CD4-positive, alpha-beta T cell (primary cell): Measurements from ENCODE around the gene TENM4. TPM values are rescaled to one million over a fixed set of nuclear protein-coding genes. Genes with fewer than 3 reads are reported as not detected.

Experiments used
- ATAC-seq: fragments of 200-7000 bp; cut with Tn5 transposase; one replicate; pipeline ENCODE4 v1.10.0; 2022; ENCODE audit warnings: mild to moderate bottlenecking; ENCODE audit not compliant: poor library complexity
- CTCF ChIA-PET: fragments of 350-600 bp; sonication (Branson Sonifier 250); formaldehyde crosslinking; loops from one replicate; lab custom pipeline; 2021; ENCODE audit warnings: antibody characterized with exemption, inconsistent platforms; lab: Charles Lee
- POLR2A ChIA-PET: fragments of 350-600 bp; sonication (Branson Sonifier 250); formaldehyde crosslinking; loops from one replicate; lab custom pipeline; 2021; ENCODE audit warnings: antibody characterized with exemption, inconsistent platforms; lab: Charles Lee
- DNase-seq, 14 experiments: peaks; one replicate each; pipeline ENCODE4 v3.0.0-alpha.2; 2013 to 2020; ENCODE audit warnings: mixed read lengths in 2 of 14
- H3K27ac ChIP-seq, 2 donors: one replicate each; pipeline versions ENCODE4 v1.5.1 to v1.7.0; 2013; ENCODE audit warnings: low read length in 2 of 2, low read depth in 1 of 2, mild to moderate bottlenecking in 1 of 2
- H3K27me3 ChIP-seq, 2 experiments: 1 replicate in 1 of 2; 2 replicates in 1 of 2; pipeline versions ENCODE4 v1.6.1 to v1.7.0; 2013; ENCODE audit warnings: low read length in 2 of 2, control low read depth in 1 of 2, mild to moderate bottlenecking in 1 of 2, moderate library complexity in 1 of 2; ENCODE audit not compliant: insufficient read depth in 2 of 2, control insufficient read depth in 1 of 2
- H3K36me3 ChIP-seq: one replicate; pipeline ENCODE4 v1.6.1; 2013; ENCODE audit warnings: low read length, control low read depth; ENCODE audit not compliant: insufficient read depth
- H3K4me1 ChIP-seq: one replicate; pipeline ENCODE4 v1.6.1; 2013; ENCODE audit warnings: low read length, control low read depth; ENCODE audit not compliant: insufficient read depth
- H3K4me3 ChIP-seq: one replicate; pipeline ENCODE4 v1.5.1; 2013; ENCODE audit warnings: mild to moderate bottlenecking, low read length, moderate library complexity
- H3K9me3 ChIP-seq, 2 experiments: 1 replicate in 1 of 2; 2 replicates in 1 of 2; pipeline versions ENCODE4 v1.6.1 to v1.7.0; 2013; ENCODE audit warnings: low read length in 2 of 2, mild to moderate bottlenecking in 2 of 2, control low read depth in 1 of 2, moderate library complexity in 1 of 2; ENCODE audit not compliant: control insufficient read depth in 1 of 2, insufficient read depth in 1 of 2
- H3K27ac Mint-ChIP-seq: one replicate; pipeline ENCODE4 v1.8.0; 2020; ENCODE audit warnings: mixed read lengths
- H3K27me3 Mint-ChIP-seq: one replicate; pipeline ENCODE4 v1.8.0; 2021; ENCODE audit warnings: mixed read lengths
- H3K36me3 Mint-ChIP-seq: one replicate; pipeline ENCODE4 v1.8.0; 2021; ENCODE audit warnings: low read depth, mixed read lengths
- H3K4me1 Mint-ChIP-seq: one replicate; pipeline ENCODE4 v1.8.0; 2021; ENCODE audit warnings: low read depth, mixed read lengths
- H3K4me3 Mint-ChIP-seq: one replicate; pipeline ENCODE4 v1.8.0; 2020; ENCODE audit warnings: mild to moderate bottlenecking, mixed read lengths
- H3K9me3 Mint-ChIP-seq: one replicate; pipeline ENCODE4 v1.8.0; 2020; ENCODE audit warnings: mixed read lengths
- intact Hi-C, 2 experiments: fragments of 100-400 bp; cut with DNase I in 1 of 2; cut with micrococcal nuclease in 1 of 2; formaldehyde crosslinking; loops; one replicate each; pipeline versions ENCODE4 v1.15.1 to v1.9.0; 2023 to 2025; cut with DNase I, micrococcal nuclease
- total RNA-seq, 174 experiments: library from RNA in 2 of 174; stranded (reverse) in 2 of 174; gene quantifications; one replicate each; pipeline ENCODE4 v1.2.3 and lab custom pipeline; 2021 to 2026
- TF ChIP-seq, protein P1 (sequence below): fragments of 200-600 bp; IDR thresholded peaks from one replicate; pipeline ENCODE4 v1.8.0; 2022; ENCODE audit warnings: antibody characterized with exemption, mild to moderate bottlenecking

TENM4 gene
- total RNA-seq, 2 experiments from 2014 or later, result 0.22 to 0.31 TPM

DNA sequence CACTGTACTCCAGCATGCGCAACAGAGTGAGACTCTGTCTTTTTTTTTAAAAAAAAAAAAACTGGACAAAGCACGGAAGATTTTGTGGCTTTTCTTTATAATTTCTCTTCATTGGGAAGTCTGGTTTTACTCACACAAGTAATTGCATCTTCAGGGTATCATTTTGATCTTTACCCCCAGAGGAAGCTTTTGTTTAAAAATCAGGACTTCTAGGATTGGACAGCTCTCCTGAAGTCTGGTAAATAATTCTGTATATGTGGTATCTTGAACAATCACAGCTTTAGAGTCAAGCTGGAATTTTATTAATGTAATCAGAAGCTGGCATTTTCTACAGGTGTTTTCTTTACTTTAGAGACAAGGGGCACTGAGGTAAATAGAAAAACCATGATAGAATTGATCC, 658.1 kb downstream of the TENM4 start:
- ChIA-PET POLR2A (no interaction called here), CTCF (no interaction called here)
- intact Hi-C loops, result no loop called here
- no peaks in the 10 kb centered on the region for H3K4me1 ChIP-seq
- Mint-ChIP-seq H3K4me1 (no peaks in the 10 kb centered on the region), H3K9me3 (no peaks in the 10 kb centered on the region), H3K4me3 (no peak overlapping the region), H3K27ac (no peak overlapping the region), H3K27me3 (peaks cover 20% of the 10 kb centered on the region), H3K36me3 (no peaks in the 10 kb centered on the region)
- TF ChIP-seq, protein P1, sequence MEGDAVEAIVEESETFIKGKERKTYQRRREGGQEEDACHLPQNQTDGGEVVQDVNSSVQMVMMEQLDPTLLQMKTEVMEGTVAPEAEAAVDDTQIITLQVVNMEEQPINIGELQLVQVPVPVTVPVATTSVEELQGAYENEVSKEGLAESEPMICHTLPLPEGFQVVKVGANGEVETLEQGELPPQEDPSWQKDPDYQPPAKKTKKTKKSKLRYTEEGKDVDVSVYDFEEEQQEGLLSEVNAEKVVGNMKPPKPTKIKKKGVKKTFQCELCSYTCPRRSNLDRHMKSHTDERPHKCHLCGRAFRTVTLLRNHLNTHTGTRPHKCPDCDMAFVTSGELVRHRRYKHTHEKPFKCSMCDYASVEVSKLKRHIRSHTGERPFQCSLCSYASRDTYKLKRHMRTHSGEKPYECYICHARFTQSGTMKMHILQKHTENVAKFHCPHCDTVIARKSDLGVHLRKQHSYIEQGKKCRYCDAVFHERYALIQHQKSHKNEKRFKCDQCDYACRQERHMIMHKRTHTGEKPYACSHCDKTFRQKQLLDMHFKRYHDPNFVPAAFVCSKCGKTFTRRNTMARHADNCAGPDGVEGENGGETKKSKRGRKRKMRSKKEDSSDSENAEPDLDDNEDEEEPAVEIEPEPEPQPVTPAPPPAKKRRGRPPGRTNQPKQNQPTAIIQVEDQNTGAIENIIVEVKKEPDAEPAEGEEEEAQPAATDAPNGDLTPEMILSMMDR, result no peak
- no peak for ATAC-seq
- no peak overlapping the region for H3K4me3 ChIP-seq
- peaks cover 0 to 4% of the 10 kb centered on the region in 2 experiments for H3K9me3 ChIP-seq
- no peak overlapping the region for H3K27ac ChIP-seq
- no peak for DNase-seq
- H3K27me3 ChIP-seq, result no peaks in the 10 kb centered on the region
- H3K36me3 ChIP-seq, result no peaks in the 10 kb centered on the region

- no peak overlapping the region for H3K4me3 Mint-ChIP-seq
- Histone ChIP-seq H3K4me1 (no peaks in the 10 kb centered on the region), H3K27ac (no peak overlapping the region), H3K9me3 (no peaks in the 10 kb centered on the region), H3K4me3 (no peak overlapping the region), H3K36me3 (no peaks in the 10 kb centered on the region), H3K27me3 (no peaks in the 10 kb centered on the region)
- ChIA-PET CTCF (no interaction called here), POLR2A (no interaction called here)
- intact Hi-C loops, result no loop called here
- DNase-seq (no peak), ATAC-seq (no peak)
- H3K9me3 Mint-ChIP-seq, result no peaks in the 10 kb centered on the region
- peaks cover 13% of the 10 kb centered on the region for H3K27me3 Mint-ChIP-seq
- no peaks in the 10 kb centered on the region for H3K36me3 Mint-ChIP-seq
- H3K4me1 Mint-ChIP-seq, result no peaks in the 10 kb centered on the region
- TF ChIP-seq, protein P1, result no peak
- no peak overlapping the region for H3K27ac Mint-ChIP-seq
Observed at GRCh38 chr11:78780889-78781288, 659.9 kb downstream of the TENM4 start.

DNA sequence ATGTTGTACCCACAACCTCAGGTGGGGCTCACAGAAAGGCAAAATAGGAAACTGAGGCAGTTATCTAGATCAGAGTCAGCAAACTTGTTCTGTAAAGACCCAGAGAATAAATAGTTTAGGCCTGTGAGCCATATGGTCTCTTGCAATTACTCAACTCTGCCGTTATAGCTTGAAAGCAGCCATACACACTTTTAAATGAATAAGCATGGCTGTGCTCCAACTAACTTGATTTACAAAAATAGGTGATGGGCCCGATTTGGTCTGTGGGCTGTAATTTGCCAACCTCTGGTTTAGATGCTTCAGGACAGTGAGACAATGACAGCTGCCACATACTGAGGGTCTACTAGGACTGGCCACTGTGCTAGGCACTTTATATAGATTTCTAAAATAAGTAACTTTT, 667.3 kb downstream of the TENM4 start:
- ATAC-seq (no peak), DNase-seq (no peak)
- Mint-ChIP-seq H3K9me3 (no peaks in the 10 kb centered on the region), H3K4me1 (no peaks in the 10 kb centered on the region), H3K36me3 (no peaks in the 10 kb centered on the region), H3K27me3 (peaks cover 13% of the 10 kb centered on the region), H3K27ac (no peak overlapping the region), H3K4me3 (no peak overlapping the region)
- TF ChIP-seq, protein P1, result no peak
- Histone ChIP-seq H3K4me1 (no peaks in the 10 kb centered on the region), H3K27ac (no peak overlapping the region), H3K27me3 (no peaks in the 10 kb centered on the region), H3K4me3 (no peak overlapping the region), H3K9me3 (no peaks in the 10 kb centered on the region), H3K36me3 (no peaks in the 10 kb centered on the region)
- intact Hi-C loops, result no loop called here
- CTCF ChIA-PET, result no interaction called here
- POLR2A ChIA-PET, result no interaction called here
